ENCODE data around the gene TCEAL7. TPM values are rescaled to one million over a fixed set of nuclear protein-coding genes. Genes with fewer than 3 reads are reported as not detected.
"Not testable (repeated sequence)": the region's sequence is repeated elsewhere in the genome, so short reads cannot be mapped to it uniquely, and the experiment has no call there.

Gene TCEAL7, protein sequence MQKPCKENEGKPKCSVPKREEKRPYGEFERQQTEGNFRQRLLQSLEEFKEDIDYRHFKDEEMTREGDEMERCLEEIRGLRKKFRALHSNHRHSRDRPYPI
- total RNA-seq, result 1 to 10 TPM; 7.8 to 8.0 TPM

DNA sequence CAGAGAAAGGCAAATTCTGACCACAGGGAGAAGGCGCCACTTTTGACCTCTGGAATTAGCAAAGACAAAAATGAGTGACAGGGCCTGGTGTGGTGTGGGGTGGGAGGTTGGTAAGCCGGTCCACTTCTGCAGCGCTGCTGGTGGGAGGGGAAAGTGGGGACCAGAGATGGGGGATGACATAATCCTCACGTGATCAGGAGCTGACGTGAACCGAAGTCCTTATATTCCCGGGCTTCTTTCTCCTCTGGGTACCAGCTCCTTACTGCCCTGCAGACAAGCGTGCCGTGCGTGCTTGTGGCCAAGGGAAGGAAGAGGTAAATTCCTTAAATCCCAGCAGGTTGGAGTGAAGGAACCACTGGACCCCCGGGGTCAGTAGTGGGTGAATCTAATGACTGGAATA is at the start of gene TCEAL7:
Gene TCEAL7 (plus strand): TSS at position 249 of the 400 bp plus-strand sequence. CDS start 1,165 bp downstream, outside the sequence.
- H3K27me3 ChIP-seq, result no peaks in the 10 kb centered on the region
- DNase-seq (ENCODE audit: low spot score), result no peak
- no peak within 1 kb of the TSS for H3K27ac ChIP-seq
- no peaks in the 10 kb centered on the region for H3K9me3 ChIP-seq
- no peaks in the 10 kb centered on the region for H3K4me1 ChIP-seq
- peak within 1 kb of the TSS; percentile 18 to 36 for H3K4me3 ChIP-seq
- TF ChIP-seq, protein P1, sequence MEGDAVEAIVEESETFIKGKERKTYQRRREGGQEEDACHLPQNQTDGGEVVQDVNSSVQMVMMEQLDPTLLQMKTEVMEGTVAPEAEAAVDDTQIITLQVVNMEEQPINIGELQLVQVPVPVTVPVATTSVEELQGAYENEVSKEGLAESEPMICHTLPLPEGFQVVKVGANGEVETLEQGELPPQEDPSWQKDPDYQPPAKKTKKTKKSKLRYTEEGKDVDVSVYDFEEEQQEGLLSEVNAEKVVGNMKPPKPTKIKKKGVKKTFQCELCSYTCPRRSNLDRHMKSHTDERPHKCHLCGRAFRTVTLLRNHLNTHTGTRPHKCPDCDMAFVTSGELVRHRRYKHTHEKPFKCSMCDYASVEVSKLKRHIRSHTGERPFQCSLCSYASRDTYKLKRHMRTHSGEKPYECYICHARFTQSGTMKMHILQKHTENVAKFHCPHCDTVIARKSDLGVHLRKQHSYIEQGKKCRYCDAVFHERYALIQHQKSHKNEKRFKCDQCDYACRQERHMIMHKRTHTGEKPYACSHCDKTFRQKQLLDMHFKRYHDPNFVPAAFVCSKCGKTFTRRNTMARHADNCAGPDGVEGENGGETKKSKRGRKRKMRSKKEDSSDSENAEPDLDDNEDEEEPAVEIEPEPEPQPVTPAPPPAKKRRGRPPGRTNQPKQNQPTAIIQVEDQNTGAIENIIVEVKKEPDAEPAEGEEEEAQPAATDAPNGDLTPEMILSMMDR (IDR thresholded peaks at IDR 0.05), result no peak
- no peaks in the 10 kb centered on the region for H3K36me3 ChIP-seq

DNA sequence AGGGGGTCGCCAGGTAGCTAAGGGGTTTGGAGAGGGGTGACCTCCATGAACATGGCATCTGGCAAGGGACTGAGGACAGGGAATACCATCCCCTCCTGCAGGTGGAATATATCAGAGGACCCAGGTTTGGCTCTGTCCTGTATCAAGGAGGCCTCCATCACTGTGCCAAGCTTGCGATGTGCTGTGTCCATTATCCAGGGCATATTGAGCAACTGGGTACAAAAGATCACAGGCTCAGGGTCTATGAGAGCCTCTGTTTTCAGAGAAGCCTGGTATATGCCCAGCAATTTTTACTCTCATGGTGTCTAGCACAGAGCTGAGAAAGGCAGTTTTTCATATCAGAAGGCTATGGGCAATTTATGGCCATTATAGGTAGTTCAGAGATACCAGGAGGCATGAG is 36.9 kb upstream of the TCEAL7 start:
- Histone ChIP-seq H3K9me3 (peaks cover 0 to 18% of the 10 kb centered on the region in 2 donors), H3K27me3 (no peaks in the 10 kb centered on the region), H3K4me1 (no peaks in the 10 kb centered on the region), H3K27ac (no peak overlapping the region), H3K4me3 (no peak overlapping the region), H3K36me3 (no peaks in the 10 kb centered on the region)
- DNase-seq (ENCODE audit: low spot score), result no peak
- TF ChIP-seq, protein P1 (IDR thresholded peaks at IDR 0.05), result no peak

DNA sequence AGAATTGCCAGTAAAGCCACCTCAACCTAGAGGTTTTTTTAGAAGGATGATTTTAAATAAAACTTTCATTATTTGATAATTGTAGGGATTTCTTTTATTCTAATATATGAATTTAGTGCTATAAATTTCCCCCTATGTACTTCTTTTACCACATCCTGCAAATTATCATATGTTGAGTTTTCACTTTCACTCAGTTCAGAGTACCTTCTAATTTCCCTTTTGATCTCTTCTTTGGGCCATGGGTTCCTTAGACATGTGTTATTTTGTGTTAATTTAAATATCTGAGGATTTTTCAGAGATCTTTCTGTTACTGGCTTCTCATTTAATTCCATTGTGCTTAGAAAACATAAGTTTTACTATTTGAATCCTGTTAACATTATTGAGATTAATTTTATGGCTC is 25.3 kb upstream of the TCEAL7 start:
- no peaks in the 10 kb centered on the region for H3K36me3 ChIP-seq
- no peak overlapping the region for H3K4me3 ChIP-seq
- H3K4me1 ChIP-seq, result no peaks in the 10 kb centered on the region
- no peak overlapping the region for H3K27ac ChIP-seq
- H3K9me3 ChIP-seq, result no peaks in the 10 kb centered on the region
- DNase-seq (ENCODE audit: low spot score), result no peak
- no peaks in the 10 kb centered on the region for H3K27me3 ChIP-seq
- TF ChIP-seq, protein P1 (IDR thresholded peaks at IDR 0.05), result no peak

DNA sequence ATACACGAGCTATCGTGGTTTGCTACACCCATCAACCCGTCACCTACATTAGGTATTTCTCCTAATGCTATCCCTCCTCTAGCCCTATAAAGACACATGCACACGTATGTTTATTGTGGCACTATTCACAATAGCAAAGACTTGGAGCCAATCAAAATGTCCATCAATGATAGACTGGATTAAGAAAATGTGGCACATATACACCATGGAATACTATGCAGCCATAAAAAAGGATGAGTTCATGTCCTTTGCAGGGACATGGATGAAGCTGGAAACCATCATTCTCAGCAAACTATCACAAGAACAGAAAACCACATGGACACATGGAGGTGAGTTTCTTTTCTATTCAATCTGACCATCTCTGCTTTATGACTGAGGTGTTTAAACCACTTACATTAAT is 24.4 kb upstream of the TCEAL7 start:
- DNase-seq (ENCODE audit: low spot score); H3K36me3 ChIP-seq; H3K27me3 ChIP-seq; H3K9me3 ChIP-seq; H3K4me3 ChIP-seq; H3K27ac ChIP-seq; H3K4me1 ChIP-seq: not testable (repeated sequence)

DNA sequence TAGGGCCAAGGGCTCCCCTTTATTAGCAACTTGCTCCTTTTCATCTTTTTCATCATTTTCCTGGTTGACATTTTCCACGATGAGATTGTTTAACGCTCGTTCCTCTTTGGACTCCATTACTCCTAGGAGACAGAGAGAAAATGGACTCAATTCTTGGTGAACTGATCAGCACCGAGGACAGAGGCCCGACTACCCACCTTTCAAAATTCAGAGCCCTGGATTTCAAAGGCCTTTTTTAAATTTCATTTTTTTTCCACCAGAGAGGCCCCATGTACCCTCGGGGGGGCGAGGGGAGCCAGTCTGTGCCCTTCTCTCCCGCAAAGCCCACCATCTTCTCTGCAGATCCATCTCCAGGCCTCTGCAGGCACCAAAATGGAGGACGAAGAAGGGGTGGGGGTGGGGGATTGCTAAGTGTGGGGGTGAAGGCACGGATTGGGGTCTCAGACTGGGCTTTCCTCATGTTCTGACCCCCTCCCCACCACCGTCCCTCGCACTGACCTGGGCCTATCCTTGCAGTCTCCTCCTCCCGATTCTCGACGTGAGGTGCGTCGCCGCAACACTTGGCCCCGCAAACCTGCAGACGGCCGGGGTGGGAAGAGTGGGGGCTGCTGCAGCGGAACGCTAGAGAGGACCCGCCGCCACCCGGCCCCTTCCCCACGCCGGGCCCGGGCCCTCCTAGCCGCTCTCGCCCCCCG is 20.0 kb upstream of the TCEAL7 start:
- Histone ChIP-seq H3K27ac (no peak overlapping the region), H3K27me3 (no peaks in the 10 kb centered on the region), H3K4me1 (no peaks in the 10 kb centered on the region), H3K36me3 (no peaks in the 10 kb centered on the region), H3K9me3 (no peaks in the 10 kb centered on the region), H3K4me3 (peak overlapping the region; percentile 48 to 53)
- DNase-seq (ENCODE audit: low spot score), result no peak
- TF ChIP-seq, protein P1 (IDR thresholded peaks at IDR 0.05), result no peak

DNA sequence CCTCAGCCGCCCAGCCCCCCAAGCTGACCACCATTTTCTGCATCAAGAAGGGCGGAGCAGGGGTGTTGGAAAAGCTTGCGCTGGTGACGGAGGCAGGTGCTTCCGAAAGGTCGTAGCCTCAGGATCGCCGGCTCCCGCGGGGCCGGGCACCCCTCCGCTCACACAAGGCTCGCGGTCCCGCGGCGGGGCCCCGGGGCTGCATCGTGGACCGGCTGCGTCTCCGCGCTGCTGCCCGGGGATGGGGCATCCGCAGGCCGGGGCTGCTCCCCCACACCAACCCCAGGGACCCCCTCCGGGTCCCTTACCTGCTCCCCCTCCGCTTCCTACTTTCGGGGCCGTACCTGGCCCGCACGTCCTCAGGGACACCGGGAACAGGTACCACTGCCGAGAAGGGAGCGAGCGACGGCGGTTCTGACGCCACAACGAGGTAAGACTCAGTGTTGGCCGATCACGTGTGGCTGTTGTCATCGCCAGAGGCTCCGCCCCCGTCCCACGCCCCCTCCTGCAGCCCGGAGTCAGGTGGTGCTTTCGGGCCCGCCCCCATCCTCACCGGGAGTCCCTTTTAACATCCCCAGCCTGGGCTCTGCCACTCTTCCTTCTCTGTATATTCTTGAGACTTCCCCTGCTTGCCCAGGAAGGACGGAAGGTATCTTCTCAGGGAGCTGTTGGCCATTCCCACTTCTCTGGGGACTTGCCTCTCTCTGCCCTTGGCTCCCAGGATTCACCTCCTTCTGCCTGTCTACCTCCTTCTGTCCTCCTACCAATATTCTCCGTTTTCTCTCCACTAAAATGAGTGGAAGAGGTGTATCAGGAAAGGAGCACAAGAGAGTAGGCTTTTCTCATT is 19.3 kb upstream of the TCEAL7 start, which contains the start of gene BEX2:
Gene BEX2 (minus strand): TSS at position 436 of the 844 bp plus-strand sequence. CDS start 1,014 bp downstream, outside the sequence.
- no peaks in the 10 kb centered on the region for H3K27me3 ChIP-seq
- no peak for DNase-seq (ENCODE audit: low spot score)
- H3K36me3 ChIP-seq, result no peaks in the 10 kb centered on the region
- TF ChIP-seq, protein P1 (IDR thresholded peaks at IDR 0.05), result no peak
- H3K27ac ChIP-seq, result no peak within 1 kb of the TSS
- H3K4me3 ChIP-seq, result peak within 1 kb of the TSS; percentile 48 to 53
- no peaks in the 10 kb centered on the region for H3K4me1 ChIP-seq
- H3K9me3 ChIP-seq, result no peaks in the 10 kb centered on the region

Measured in right atrium auricular region (tissue), 2 donors.